ENCODE measurements around the gene CACNA1G.

CACNA1G gene

DNA sequence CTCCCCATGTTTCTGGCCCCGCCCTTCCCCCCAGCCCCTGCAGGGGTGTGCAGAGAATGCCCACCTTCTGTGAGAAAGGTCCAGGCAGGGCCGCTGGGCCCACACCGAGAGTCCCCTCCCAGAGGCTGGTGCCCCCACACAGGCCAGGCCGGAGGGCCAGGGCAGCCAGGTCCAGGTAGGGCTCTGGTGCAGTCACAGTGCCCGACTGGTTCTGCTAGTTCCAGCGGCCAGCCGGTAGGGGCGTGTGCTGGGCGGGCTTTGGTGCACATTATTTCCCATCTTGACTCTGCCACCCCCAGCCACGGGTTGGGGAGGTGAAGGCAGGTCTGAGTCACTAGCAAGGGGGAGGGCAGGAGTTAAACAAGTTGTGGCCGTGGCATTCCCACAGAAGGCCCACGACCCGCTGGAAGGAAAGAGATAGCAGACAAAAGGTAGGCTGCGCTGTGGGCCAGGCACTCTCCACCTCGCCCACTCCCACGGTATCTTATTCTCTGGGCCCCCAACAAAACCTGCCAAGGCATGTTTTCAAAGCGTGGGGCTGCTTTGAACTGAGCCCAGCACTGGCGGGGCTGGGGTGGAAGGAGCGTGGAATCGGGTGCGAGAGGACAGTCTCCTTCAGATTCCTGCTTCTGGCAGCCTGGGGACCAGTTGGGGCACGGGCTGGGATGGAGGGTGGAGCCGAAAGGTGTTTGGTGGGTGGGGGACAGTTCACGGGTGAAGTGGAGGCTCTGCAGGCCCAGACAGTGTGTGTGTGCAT, 26.1 kb upstream of the CACNA1G start:
- DNase-seq: peak in 1 of 2 experiments; percentile 79

DNA sequence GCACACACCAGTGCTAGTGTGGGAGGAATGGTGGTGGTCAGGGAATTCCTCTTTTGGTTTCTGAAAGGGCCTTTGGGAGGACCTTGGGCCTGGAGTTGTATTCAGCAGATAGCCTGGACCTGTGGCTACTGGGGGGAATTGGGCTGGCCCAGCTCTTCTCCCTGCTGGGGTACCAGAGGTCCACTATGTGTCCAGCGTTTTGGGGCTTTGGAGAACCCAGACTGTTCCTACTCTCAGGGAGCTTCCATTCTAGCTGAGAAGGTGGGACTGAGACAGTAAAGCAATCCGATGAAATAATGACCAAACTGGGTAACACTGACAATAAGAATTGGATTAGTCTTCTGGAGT, 25.6 kb upstream of the CACNA1G start:
- DNase-seq: no peak

GRCh38 chr17:50535407-50535806, 25.1 kb upstream of the CACNA1G start:
- no peak for DNase-seq

GRCh38 chr17:50536683-50537646, 23.6 kb upstream of the CACNA1G start:
- no peak for DNase-seq

DNA sequence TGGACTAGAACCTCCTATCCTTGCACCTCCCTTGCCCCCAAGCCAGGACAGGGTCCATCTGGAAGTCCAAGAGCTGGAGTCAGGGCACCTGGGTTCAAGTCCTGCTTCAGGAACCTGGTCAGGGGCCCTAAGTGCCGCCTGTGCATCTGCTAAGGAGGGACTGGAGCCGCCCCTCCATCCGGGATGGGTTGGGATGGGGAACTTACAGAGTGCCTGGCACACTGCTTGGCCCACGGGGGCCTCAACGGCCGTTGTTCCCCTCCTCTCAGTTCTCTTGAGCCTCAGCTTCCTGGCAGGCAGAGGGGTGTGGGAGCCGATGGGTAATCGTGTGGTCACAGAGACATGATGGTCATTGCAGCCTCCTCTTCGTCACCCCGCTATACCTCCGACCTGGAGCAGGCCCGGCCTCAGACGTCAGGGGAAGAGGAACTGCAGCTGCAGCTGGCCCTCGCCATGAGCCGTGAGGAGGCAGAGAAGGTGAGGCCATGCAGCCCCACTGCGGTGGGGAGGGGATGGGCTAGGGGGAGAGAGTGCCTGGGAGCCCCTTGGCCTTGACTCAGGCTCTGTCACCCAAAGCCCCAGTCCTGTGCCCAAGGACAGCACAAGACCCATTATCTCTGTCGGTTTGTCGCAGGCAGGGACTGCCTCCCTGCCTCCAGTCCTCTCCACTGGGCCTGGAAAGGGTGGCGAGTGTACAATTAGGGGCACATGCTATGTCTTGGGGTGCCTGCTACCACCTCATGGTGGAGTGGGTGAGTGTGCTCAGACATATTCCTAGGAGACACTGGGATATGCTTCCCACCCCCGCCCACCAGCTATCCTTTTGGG, 22.6 kb upstream of the CACNA1G start:
- DNase-seq: no peak

- DNase-seq: no peak
These were observed 21.7 kb upstream of the CACNA1G start for GRCh38 chr17:50538549-50539410.

GRCh38 chr17:50539762-50540559, 20.6 kb upstream of the CACNA1G start:
- DNase-seq: peak; percentile 43 to 83

DNA sequence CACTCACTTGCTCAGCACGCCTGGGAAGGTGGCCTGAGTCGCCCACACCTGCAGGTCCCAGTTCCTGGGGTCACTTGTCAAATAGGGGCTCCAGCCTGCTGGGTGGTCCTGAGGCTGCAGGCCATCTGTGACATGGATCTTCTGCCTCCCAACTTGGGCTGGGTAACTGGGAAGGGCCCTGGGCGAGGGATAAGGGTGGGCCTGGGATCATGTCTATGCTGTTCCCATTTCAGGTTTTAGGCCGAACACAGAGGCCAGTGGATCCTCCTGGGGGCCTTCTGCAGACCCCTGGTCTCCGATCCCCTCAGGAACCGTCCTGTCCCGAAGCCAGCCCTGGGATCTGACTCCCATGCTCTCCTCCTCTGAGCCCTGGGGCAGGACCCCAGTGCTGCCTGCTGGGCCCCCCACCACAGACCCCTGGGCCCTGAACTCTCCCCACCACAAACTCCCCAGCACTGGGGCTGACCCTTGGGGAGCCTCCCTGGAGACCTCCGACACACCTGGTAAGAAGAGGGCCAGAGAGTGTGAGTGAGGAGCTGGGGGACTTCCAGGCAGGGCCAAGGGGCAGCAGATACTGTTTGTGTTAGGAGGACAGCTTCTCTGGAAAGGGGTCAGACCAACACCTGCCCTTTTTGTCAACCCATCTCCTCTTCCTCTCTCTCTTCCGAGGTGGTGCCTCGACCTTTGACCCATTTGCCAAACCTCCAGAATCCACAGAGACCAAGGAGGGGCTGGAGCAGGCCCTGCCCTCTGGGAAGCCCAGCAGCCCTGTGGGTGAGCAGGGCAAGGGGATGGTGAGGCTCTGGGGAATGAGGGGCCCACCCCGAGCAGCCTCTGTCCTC, 19.7 kb upstream of the CACNA1G start:
- no peak for DNase-seq

DNA sequence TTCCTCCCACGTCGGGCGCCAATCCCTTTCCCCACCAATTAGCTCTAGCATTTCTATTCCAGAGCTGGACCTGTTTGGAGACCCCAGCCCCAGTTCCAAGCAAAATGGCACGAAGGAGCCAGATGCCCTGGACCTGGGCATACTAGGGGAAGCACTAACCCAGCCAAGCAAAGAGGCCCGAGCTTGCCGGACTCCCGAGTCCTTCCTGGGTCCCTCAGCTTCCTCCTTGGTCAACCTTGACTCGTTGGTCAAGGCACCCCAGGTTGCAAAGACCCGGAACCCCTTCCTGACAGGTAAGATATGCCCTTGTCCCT, 19.2 kb upstream of the CACNA1G start:
- no peak for DNase-seq

DNA sequence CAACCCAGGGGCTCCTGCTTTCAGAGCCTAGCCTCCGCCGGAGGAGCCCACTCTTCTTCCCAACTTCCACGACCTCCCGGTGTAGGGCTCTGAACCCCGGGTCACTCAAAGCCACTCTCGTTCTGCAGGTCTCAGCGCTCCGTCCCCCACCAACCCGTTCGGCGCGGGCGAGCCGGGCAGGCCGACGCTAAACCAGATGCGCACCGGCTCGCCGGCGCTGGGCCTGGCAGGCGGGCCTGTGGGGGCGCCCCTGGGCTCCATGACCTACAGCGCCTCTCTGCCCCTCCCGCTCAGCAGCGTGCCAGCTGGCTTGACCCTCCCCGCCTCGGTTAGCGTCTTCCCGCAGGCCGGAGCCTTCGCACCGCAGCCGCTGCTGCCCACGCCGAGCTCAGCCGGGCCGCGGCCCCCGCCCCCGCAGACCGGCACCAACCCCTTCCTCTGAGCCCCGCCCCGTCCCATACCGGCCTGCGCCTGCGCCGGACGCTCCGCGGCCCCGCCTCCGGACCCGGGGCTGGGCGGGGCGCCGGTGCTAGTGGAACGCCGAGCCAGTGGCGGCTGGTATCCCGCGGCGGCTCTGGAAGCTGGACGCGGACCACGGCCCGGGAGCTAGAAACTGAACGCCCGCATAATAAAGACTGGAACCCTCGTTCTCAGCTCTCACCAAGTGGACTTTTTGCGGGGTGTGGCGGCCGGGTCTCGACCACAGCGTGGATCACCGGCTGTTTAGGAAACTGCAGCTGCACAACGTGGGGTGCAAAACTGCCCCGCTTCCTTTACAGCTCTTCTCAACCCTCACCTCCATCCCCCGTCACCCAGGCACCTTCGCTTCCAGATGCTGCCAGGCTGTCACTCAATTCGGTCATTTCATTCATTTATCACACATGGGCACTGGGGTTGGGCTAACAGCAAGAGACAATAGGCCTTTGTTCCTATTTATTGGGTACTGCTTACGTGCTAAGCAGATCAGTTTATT, 18.5 kb upstream of the CACNA1G start:
- DNase-seq: peak; percentile 87 to 96

GRCh38 chr17:50542795-50543774, 17.4 kb upstream of the CACNA1G start:
- DNase-seq: peak; percentile 84 to 92

DNA sequence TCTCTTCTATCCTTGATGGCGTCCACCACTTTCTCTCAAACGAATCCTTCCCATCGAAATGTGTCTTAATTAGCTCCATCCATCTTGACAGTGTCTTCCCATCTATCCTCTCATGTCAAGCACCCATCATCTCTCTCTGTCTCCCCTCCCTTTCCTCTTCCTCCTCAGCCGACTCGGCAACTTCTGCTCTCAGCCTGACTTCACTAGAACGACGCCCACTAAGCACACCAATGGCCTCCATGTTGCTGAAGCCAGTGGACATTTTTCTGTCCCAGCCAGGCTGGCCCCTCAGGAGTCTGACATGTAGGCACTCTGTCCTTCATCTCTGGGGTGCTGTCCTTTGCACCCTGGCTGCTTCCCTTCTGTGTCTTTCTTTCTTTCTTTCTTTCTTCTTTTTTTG, 16.0 kb upstream of the CACNA1G start:
- DNase-seq: no peak

DNA sequence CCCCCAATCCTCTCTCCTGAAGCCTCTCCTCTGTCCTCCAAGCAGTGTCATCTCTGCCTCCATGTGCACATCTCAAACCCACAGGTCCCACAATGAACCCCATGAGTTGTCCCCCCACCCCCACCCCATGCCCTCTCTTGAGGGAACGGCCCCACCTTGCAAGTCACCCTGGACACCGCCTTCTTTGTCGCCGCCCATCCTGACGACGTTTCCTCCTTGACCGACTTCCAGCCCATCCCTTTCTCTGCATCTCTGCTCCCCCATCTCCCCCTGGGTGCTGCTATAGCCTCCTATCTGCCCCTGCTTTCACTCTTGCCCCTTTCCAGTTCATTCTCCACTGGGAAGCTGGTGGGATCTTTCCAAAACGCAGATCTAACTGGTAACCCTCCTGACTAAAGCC, 15.2 kb upstream of the CACNA1G start:
- no peak for DNase-seq

GRCh38 chr17:50546701-50547034, 13.8 kb upstream of the CACNA1G start:
- DNase-seq: no peak

GRCh38 chr17:50547035-50547735, 13.3 kb upstream of the CACNA1G start, which contains the start of gene SPATA20:
TSS of gene SPATA20 (plus strand) at chr17:50547174. CDS start at chr17:50547209, 35 bp downstream.
- DNase-seq: peak; percentile 84 to 98

GRCh38 chr17:50547736-50548083, 12.8 kb upstream of the CACNA1G start:
- DNase-seq: peak in 1 of 2 experiments; percentile 39

DNA sequence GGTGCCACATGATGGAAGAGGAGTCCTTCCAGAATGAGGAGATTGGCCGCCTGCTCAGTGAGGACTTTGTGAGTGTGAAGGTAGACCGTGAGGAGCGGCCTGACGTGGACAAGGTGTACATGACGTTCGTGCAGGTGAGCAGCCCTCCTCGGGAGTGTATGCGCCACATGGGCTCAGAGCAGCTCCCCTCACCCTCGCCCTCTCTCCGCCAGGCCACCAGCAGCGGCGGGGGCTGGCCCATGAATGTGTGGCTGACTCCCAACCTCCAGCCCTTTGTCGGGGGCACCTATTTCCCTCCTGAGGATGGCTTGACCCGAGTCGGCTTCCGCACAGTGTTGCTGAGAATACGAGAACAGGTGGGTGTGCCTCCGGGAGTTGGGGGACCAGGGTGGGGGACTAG, 11.7 kb upstream of the CACNA1G start:
- DNase-seq: no peak

Data from NCI-H526 (cell line).